Measurements from ENCODE around the gene HIGD1C.
"Not testable (repeated sequence)": the region's sequence is repeated elsewhere in the genome, so short reads cannot be mapped to it uniquely, and the experiment has no call there.

DNA sequence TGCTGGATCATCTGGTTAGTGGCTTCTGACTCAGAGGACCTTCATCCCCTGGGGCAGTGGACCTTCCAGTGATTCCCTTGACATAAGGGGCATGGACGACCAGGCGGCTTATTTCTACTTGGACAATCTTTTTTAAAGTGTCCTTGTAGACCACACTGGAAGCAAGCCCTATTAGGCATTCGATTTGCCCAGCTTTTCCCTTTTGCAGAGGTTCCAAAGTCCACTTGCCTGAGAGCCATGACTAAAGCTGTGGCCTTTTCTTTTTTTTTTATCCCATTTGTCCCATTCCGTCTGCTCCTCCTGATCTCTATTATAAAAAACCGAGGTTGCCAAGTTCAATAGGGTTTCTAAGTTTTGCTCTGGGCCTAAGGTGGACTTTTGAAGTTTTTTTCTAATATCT, 43.9 kb upstream of the HIGD1C start:
- TF ChIP-seq, protein P1, sequence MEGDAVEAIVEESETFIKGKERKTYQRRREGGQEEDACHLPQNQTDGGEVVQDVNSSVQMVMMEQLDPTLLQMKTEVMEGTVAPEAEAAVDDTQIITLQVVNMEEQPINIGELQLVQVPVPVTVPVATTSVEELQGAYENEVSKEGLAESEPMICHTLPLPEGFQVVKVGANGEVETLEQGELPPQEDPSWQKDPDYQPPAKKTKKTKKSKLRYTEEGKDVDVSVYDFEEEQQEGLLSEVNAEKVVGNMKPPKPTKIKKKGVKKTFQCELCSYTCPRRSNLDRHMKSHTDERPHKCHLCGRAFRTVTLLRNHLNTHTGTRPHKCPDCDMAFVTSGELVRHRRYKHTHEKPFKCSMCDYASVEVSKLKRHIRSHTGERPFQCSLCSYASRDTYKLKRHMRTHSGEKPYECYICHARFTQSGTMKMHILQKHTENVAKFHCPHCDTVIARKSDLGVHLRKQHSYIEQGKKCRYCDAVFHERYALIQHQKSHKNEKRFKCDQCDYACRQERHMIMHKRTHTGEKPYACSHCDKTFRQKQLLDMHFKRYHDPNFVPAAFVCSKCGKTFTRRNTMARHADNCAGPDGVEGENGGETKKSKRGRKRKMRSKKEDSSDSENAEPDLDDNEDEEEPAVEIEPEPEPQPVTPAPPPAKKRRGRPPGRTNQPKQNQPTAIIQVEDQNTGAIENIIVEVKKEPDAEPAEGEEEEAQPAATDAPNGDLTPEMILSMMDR (IDR thresholded peaks at IDR 0.05): not testable (repeated sequence)
- TF ChIP-seq POLR2AphosphoS5, POLR2A (IDR thresholded peaks at IDR 0.05): not testable (repeated sequence)

All from breast epithelium (tissue), 3 donors.